Stimulated activated CD4-positive, alpha-beta T cell treated with anti-CD3 and anti-CD28 coated beads, Interleukin-1b, Interleukin-23, amount 100 ng/mL, for 48 hours (primary cell): ENCODE results near the gene WDR33.

ENCODE experiments used
- DNase-seq: peaks from one replicate; pipeline ENCODE4 v3.0.0-alpha.2; 2020

The WDR33 gene

GRCh38 chr2:127652786-127653357, 158.1 kb downstream of the WDR33 start:
- no peak for DNase-seq

GRCh38 chr2:127651971-127652550, 158.9 kb downstream of the WDR33 start:
- no peak for DNase-seq

DNA sequence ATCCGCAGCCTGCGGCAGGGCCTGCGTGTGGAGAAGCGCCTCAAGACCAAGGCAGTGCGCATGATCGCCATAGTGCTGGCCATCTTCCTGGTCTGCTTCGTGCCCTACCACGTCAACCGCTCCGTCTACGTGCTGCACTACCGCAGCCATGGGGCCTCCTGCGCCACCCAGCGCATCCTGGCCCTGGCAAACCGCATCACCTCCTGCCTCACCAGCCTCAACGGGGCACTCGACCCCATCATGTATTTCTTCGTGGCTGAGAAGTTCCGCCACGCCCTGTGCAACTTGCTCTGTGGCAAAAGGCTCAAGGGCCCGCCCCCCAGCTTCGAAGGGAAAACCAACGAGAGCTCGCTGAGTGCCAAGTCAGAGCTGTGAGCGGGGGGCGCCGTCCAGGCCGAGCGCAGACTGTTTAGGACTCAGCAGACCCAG, 159.6 kb downstream of the WDR33 start:
- no peak for DNase-seq
